ENCODE measurements around the gene B3GAT1.
"Not testable (repeated sequence)": the region's sequence is repeated elsewhere in the genome, so short reads cannot be mapped to it uniquely, and the experiment has no call there.

Gene B3GAT1, protein sequence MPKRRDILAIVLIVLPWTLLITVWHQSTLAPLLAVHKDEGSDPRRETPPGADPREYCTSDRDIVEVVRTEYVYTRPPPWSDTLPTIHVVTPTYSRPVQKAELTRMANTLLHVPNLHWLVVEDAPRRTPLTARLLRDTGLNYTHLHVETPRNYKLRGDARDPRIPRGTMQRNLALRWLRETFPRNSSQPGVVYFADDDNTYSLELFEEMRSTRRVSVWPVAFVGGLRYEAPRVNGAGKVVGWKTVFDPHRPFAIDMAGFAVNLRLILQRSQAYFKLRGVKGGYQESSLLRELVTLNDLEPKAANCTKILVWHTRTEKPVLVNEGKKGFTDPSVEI

GRCh38 chr11:134412203-134413042, at the start of gene B3GAT1:
Gene B3GAT1 (minus strand): TSS chr11:134412242. CDS start chr11:134387659, 24,583 bp downstream.
- in situ Hi-C loops (cut with HindIII; ENCODE audit: low pct_unique_long_range_greater_than_20kb, low sequenced_read_pairs): no loop called here
- no peak for TF ChIP-seq JUND (IDR thresholded peaks at IDR 0.05; ENCODE audit: low read depth)
- DNase-seq (ENCODE audit: low read depth in 1 of 2, low spot score in 1 of 2): no peak

DNA sequence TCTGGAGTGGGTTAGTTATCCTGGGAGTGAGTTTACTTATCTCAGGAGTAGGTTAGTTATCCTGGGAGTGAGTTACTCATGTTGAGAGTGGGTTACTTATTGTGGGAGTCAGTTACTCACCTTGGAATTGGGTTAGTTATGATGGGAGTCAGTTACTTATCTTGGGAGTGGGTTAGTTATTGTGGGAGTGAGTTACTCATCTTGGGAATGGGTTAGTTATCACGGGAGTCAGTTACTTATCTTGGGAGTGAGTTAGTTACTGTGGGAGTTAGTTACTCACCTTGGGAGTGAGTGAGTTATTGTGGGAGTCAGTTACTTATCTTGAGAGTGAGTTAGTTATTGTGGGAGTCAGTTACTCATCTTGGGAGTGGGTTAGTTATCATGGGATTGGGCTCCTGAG, 49.6 kb upstream of the B3GAT1 start:
- no peak for DNase-seq (ENCODE audit: low read depth in 1 of 2, low spot score in 1 of 2)
- in situ Hi-C loops (cut with HindIII; ENCODE audit: low pct_unique_long_range_greater_than_20kb, low sequenced_read_pairs): no loop called here
- TF ChIP-seq JUND (IDR thresholded peaks at IDR 0.05; ENCODE audit: low read depth): no peak

DNA sequence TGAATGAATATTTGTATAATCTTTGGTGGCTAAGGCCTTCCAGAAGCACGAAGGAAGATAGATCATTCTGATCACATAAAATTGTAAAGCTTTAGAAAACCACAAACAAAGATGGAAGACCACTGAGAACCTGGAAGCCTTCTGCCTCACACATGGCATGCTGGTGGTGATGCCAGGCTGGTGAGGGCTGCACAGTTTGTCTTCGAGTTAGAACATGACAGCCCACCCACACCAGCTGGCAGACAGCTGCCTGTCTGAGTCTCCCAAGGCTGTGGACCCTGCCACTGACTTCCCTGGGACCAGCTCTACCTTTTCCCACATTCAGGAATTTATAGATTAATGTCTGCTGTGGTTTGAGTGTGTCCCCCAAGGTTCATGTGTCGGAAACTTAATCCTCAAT, 48.8 kb upstream of the B3GAT1 start:
- no peak for DNase-seq (ENCODE audit: low read depth in 1 of 2, low spot score in 1 of 2)
- TF ChIP-seq JUND (IDR thresholded peaks at IDR 0.05; ENCODE audit: low read depth): no peak
- in situ Hi-C loops (cut with HindIII; ENCODE audit: low pct_unique_long_range_greater_than_20kb, low sequenced_read_pairs): no loop called here

DNA sequence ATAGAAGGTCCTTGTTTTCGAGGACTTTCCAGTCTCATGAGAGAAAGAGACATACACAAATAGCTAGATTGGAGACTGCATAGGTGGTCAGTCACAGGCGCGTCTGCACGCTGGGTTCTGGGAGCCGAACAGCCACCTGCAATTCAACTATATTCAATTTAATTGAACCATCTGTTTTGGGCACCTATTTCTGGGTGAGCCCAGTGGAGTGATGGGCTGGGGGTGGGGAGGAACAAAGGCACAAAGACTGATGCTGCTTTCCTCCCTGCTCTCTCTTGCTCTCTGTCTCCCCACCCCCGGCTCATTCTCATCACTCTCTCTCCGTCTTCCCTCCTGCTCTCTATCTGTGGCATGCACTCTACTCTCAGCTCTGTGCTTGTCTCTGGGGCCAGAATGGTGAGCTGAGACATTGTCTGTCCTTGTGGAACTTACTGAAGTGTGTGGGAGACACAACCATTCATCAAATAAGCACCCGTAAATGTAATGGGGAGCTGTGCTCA, 48.1 kb upstream of the B3GAT1 start:
- DNase-seq (ENCODE audit: low read depth in 1 of 2, low spot score in 1 of 2): no peak
- in situ Hi-C loops (cut with HindIII; ENCODE audit: low pct_unique_long_range_greater_than_20kb, low sequenced_read_pairs): no loop called here
- TF ChIP-seq JUND (IDR thresholded peaks at IDR 0.05; ENCODE audit: low read depth): no peak

DNA sequence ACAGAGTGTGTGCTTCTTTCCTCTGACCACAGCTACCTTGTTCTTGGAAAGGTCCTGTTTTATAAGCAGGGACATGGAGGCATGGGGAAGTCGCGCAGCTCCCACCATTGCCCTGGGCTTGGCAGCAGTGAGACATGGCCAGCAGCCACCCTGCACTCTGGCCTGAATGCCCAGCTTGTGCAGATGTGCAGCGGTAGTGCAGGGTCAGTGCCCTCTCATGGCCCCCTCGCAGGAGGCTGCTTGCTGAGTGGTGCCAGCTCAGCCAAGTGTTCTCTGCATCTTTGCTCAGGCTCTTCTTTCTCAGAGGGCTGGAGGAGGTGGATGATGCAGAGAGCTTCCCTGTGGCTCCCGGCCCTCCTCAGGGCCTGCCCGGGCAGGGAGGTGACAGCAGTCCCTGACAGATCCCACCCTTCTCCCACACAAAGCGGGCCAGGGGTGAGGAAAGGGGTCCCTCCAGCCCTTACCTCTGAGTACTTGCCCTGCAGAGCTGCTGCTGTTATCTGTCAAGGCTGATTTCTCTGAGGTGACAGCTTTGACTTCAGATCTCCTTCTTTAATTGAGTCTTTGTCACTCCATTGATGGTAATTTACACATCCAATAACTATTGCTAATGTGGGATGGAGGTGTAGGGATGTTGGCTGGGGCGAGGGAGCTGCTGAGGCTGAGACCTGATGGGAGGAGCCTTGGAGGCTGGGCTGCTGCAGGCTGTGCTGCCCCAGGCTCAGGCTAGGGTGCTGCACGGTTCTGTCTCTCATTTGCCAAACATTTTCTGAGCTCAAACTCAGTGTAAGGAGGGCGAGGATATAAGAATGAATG, 47.4 kb upstream of the B3GAT1 start:
- no peak for TF ChIP-seq JUND (IDR thresholded peaks at IDR 0.05; ENCODE audit: low read depth)
- in situ Hi-C loops (cut with HindIII; ENCODE audit: low pct_unique_long_range_greater_than_20kb, low sequenced_read_pairs): no loop called here
- no peak for DNase-seq (ENCODE audit: low read depth in 1 of 2, low spot score in 1 of 2)

GRCh38 chr11:134457411-134458007, 45.5 kb upstream of the B3GAT1 start:
- in situ Hi-C loops (cut with HindIII; ENCODE audit: low pct_unique_long_range_greater_than_20kb, low sequenced_read_pairs); DNase-seq (ENCODE audit: low read depth in 1 of 2, low spot score in 1 of 2): not testable (repeated sequence)

- no peak for DNase-seq (ENCODE audit: low read depth in 1 of 2, low spot score in 1 of 2)
- in situ Hi-C loops (cut with HindIII; ENCODE audit: low pct_unique_long_range_greater_than_20kb, low sequenced_read_pairs): no loop called here
- TF ChIP-seq JUND (IDR thresholded peaks at IDR 0.05; ENCODE audit: low read depth): no peak
Measured at GRCh38 chr11:134455516-134455915, 43.5 kb upstream of the B3GAT1 start.

- no peak for DNase-seq (ENCODE audit: low read depth in 1 of 2, low spot score in 1 of 2)
- no peak for TF ChIP-seq JUND (IDR thresholded peaks at IDR 0.05; ENCODE audit: low read depth)
- in situ Hi-C loops (cut with HindIII; ENCODE audit: low pct_unique_long_range_greater_than_20kb, low sequenced_read_pairs): no loop called here
Measured at GRCh38 chr11:134454146-134454690, 42.2 kb upstream of the B3GAT1 start.

- DNase-seq (ENCODE audit: low read depth in 1 of 2, low spot score in 1 of 2): no peak
- no peak for TF ChIP-seq JUND (IDR thresholded peaks at IDR 0.05; ENCODE audit: low read depth)
- in situ Hi-C loops (cut with HindIII; ENCODE audit: low pct_unique_long_range_greater_than_20kb, low sequenced_read_pairs): no loop called here
Measured at GRCh38 chr11:134453441-134453840, 41.4 kb upstream of the B3GAT1 start.

GRCh38 chr11:134452838-134453155, 40.8 kb upstream of the B3GAT1 start:
- in situ Hi-C loops (cut with HindIII; ENCODE audit: low pct_unique_long_range_greater_than_20kb, low sequenced_read_pairs): no loop called here
- no peak for DNase-seq (ENCODE audit: low read depth in 1 of 2, low spot score in 1 of 2)
- no peak for TF ChIP-seq JUND (IDR thresholded peaks at IDR 0.05; ENCODE audit: low read depth)

GRCh38 chr11:134452026-134452837, 40.2 kb upstream of the B3GAT1 start:
- in situ Hi-C loops (cut with HindIII; ENCODE audit: low pct_unique_long_range_greater_than_20kb, low sequenced_read_pairs): no loop called here
- no peak for TF ChIP-seq JUND (IDR thresholded peaks at IDR 0.05; ENCODE audit: low read depth)
- DNase-seq (ENCODE audit: low read depth in 1 of 2, low spot score in 1 of 2): no peak
